Transverse colon (tissue), 4 donors: ENCODE results near the gene FBF1. TPM values are rescaled to one million over a fixed set of nuclear protein-coding genes. Genes with fewer than 3 reads are reported as not detected.
"Not testable (repeated sequence)": the region's sequence is repeated elsewhere in the genome, so short reads cannot be mapped to it uniquely, and the experiment has no call there.

Source experiments
- DNase-seq: peaks from one replicate; pipeline ENCODE4 v3.0.0-alpha.2; 2019
- H3K27ac ChIP-seq, 4 donors: fragments of 200-600 bp; sonication (generic); 2 replicates each; pipeline ENCODE4 v1.5.1; 2016 to 2018; ENCODE audit warnings: inconsistent platforms in 4 of 4
- H3K27me3 ChIP-seq: fragments of 200-600 bp; sonication (generic); 2 replicates; pipeline ENCODE4 v1.5.1; 2017; ENCODE audit warnings: inconsistent platforms
- H3K36me3 ChIP-seq, 4 donors: fragments of 200-600 bp; sonication (generic); 2 replicates each; pipeline ENCODE4 v1.5.1; 2017 to 2019; ENCODE audit warnings: inconsistent platforms in 4 of 4
- H3K4me1 ChIP-seq, 4 donors: fragments of 200-600 bp; sonication (generic); 2 replicates each; pipeline ENCODE4 v1.5.1; 2017 to 2020; ENCODE audit warnings: inconsistent platforms in 4 of 4
- H3K4me3 ChIP-seq, 4 donors: fragments of 200-600 bp; sonication (generic); 1 replicate in 1 of 4; 2 replicates in 3 of 4; pipeline versions ENCODE4 v1.5.1 to v1.6.1; 2017 to 2019; ENCODE audit warnings: inconsistent platforms in 4 of 4
- H3K9me3 ChIP-seq, 2 donors: fragments of 200-600 bp; sonication (generic); 2 replicates each; pipeline ENCODE4 v1.5.1; 2017 to 2019; ENCODE audit warnings: inconsistent platforms in 2 of 2
- EP300 ChIP-seq: sonication (generic); formaldehyde crosslinking; IDR thresholded peaks from one replicate; pipeline ENCODE4 v1.6.1; 2017; ENCODE audit warnings: antibody characterized with exemption, low read depth
- POLR2A ChIP-seq: fragments of 450-650 bp; IDR thresholded peaks from one replicate; pipeline ENCODE4 v1.6.1; 2016; ENCODE audit warnings: antibody characterized with exemption, mild to moderate bottlenecking, moderate library complexity
- POLR2AphosphoS5 ChIP-seq, 3 donors: sonication (generic); formaldehyde crosslinking; IDR thresholded peaks; one replicate each; pipeline ENCODE4 v1.6.1; 2016; ENCODE audit warnings: antibody characterized with exemption in 3 of 3
- WGBS, 2 donors: methylation state at CpG; one replicate each; pipeline ENCODE4 v1.1.5; 2018; ENCODE audit warnings: low coverage in 1 of 2; 5-methylcytosine and 5-hydroxymethylcytosine counted together
- in situ Hi-C, 4 donors: fragments of 200-750 bp; cut with MboI; loops; one replicate each; pipeline versions ENCODE4 v1.15.0 to v1.15.1; 2017; ENCODE audit warnings: low sequenced_read_pairs in 3 of 4, low pct_ligation_motif_present in 1 of 4, low pct_unique_long_range_greater_than_20kb in 1 of 4
- intact Hi-C: fragments of 100-400 bp; cut with DNase I; formaldehyde crosslinking; loops from one replicate; pipeline ENCODE4 v1.15.1; 2023; ENCODE audit warnings: low total_unique reads
- total RNA-seq, 4 donors: library from RNA; depleted of rRNA; stranded (reverse); fragments of >200 nt; gene quantifications; one replicate each; pipeline ENCODE4 v1.1.0, GENCODE V29; 2016
- TF ChIP-seq, protein P1 (sequence below), 5 experiments: fragments of 200-600 bp in 3 of 5; fragments of 450-650 bp in 2 of 5; sonication (generic) in 3 of 5; IDR thresholded peaks; 1 replicate in 2 of 5; 2 replicates in 3 of 5; pipeline ENCODE4 v1.5.1; 2016 to 2017; ENCODE audit warnings: antibody characterized with exemption in 5 of 5, inconsistent platforms in 3 of 5, mild to moderate bottlenecking in 2 of 5, moderate library complexity in 1 of 5

FBF1 gene
- total RNA-seq, 4 donors from 2014 or later, result 2.9 to 29.9 (median 7.9) TPM

DNA sequence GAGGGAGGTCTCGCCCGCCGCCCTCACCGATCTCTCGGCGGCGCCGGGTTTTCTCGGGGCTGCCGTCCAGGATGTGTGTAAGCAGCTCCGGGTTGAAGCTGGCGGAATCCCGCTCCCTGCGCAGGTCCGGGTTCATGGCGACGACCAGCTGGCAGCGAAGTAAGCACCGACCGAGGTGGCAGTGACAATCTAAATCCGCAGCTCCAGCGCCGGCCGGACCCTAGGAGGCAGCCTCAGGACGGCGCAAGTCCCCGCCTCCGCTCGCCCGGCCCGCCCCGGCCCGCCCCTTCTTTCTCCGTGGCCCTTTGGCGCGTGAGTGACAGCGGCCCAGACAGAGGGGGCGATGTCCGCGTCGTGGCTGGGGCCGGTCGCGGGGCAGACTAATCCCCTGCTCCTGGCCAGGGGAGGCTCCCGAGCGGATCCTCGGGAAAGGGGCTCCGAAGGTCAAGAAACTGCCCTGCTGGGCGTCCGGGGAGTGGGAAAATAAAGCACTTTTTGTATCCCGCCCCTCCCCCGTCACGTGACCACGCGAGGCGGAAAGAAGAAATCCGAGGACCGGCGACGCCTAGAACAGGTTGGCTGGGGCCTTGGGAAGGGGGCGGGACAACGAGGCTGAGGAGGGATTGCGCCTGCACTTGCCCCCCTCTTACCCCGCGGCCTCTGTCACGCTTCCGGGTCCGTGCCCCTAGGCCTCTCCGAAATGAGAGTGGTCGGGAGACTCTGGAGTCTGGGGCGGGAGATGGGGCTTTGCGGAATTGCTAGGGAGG lies 38.3 kb upstream of the FBF1 start, which contains the start of the genes ACOX1 and TEN1:
Gene ACOX1, minus strand, starts transcription at position 229 of the 767 bp plus-strand sequence. Its CDS starts 93 bp downstream, at position 136.
Gene TEN1, plus strand, starts transcription at position 303 of the 767 bp plus-strand sequence. CDS start 6,953 bp downstream, outside the sequence.
- intact Hi-C loops (no loop called here), in situ Hi-C loops (no loop called here)
- 0% methylated on average over 2 to 61 of the region's 72 CpGs for WGBS, 2 donors
- TF ChIP-seq POLR2A, result peak; percentile 94
- TF ChIP-seq EP300, result no peak
- TF ChIP-seq POLR2AphosphoS5 (IDR thresholded peaks at IDR 0.05), result peak; percentile 93 to 98 (median 97)
- TF ChIP-seq, protein P1, sequence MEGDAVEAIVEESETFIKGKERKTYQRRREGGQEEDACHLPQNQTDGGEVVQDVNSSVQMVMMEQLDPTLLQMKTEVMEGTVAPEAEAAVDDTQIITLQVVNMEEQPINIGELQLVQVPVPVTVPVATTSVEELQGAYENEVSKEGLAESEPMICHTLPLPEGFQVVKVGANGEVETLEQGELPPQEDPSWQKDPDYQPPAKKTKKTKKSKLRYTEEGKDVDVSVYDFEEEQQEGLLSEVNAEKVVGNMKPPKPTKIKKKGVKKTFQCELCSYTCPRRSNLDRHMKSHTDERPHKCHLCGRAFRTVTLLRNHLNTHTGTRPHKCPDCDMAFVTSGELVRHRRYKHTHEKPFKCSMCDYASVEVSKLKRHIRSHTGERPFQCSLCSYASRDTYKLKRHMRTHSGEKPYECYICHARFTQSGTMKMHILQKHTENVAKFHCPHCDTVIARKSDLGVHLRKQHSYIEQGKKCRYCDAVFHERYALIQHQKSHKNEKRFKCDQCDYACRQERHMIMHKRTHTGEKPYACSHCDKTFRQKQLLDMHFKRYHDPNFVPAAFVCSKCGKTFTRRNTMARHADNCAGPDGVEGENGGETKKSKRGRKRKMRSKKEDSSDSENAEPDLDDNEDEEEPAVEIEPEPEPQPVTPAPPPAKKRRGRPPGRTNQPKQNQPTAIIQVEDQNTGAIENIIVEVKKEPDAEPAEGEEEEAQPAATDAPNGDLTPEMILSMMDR (IDR thresholded peaks at IDR 0.05), result peak; percentile 23 to 77 (median 32)
- Histone ChIP-seq H3K4me1 (peaks cover 0 to 58% (median 44%) of the 10 kb centered on the region in 4 donors), H3K9me3 (no peaks in the 10 kb centered on the region), H3K4me3 (peak within 1 kb of the TSS; percentile 73 to 84 (median 78)), H3K27me3 (no peaks in the 10 kb centered on the region), H3K36me3 (no peaks in the 10 kb centered on the region), H3K27ac (peak within 1 kb of the TSS; percentile 97 to 98 (median 98))
- peak; percentile 98 for DNase-seq

DNA sequence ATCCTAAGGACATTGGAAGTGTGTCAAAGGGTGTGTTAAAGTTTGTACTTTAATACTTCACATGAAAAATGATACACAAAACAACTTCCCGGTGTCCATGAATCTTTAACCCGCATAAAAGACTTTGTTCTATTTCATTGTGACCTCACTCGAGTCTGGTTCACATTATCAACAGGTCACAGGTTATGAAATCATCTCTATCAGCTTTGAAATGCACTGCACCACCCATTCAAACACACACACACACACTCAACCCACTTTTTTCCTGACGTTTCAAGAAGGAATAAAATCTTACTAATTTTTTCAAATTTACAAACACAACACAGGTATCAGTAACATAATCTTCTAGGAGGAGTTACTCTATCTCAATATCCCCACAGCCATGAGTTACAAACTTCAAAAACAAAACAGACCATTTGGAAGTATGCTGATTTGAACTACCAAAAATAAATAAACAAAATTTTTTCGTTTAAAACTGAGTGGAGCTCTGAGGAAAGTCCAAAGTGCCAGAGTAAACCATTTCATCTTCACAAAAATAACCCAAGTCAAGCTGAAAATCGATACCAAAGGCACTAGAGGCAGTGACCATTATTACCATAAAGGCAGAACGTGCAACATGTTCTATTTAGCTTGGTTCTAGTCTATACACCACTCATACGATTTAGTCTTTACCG lies 35.5 kb upstream of the FBF1 start:
- H3K36me3 ChIP-seq, result peaks cover 0 to 6% (median 2%) of the 10 kb centered on the region in 4 donors
- 48 to 53% methylated on average over 9 of the region's 9 CpGs for WGBS, 2 donors
- in situ Hi-C loops, result no loop called here
- no peaks in the 10 kb centered on the region for H3K27me3 ChIP-seq
- peak overlapping the region in 1 of 4 donors; percentile 77 for H3K4me3 ChIP-seq
- peak overlapping the region; percentile 51 to 98 (median 82) for H3K27ac ChIP-seq
- H3K4me1 ChIP-seq, result peaks cover 0 to 51% (median 40%) of the 10 kb centered on the region in 4 donors
- no peak for TF ChIP-seq EP300
- TF ChIP-seq, protein P1 (IDR thresholded peaks at IDR 0.05), result no peak
- TF ChIP-seq POLR2AphosphoS5 (IDR thresholded peaks at IDR 0.05), result peak in 2 of 3 donors; percentile 48 to 85
- TF ChIP-seq POLR2A, result peak; percentile 61
- DNase-seq, result no peak
- no peaks in the 10 kb centered on the region for H3K9me3 ChIP-seq
- intact Hi-C loops, result no loop called here

DNA sequence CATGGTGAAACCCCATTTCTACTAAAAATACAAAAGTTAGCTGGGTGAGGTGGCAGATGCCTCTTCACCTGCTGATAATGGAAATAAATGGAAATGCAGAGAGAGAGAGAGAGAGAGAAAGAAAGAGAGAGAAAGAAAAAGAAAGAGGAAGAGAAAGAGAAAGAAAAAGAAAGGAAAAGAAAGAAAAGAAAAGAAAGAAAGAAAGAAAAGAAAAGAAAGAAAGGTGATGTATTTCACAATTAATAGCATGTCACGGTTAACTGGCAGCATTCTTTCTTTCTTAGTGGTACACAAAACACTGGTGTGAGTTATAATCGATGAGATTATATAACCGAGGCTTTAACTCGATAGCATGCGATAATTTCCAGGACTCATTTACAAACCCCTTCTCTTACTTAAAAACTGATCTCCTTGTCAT lies 34.9 kb upstream of the FBF1 start:
- intact Hi-C loops, result no loop called here
- Histone ChIP-seq H3K36me3 (peaks cover 0 to 6% (median 2%) of the 10 kb centered on the region in 4 donors), H3K4me1 (peaks cover 0 to 47% (median 39%) of the 10 kb centered on the region in 4 donors), H3K27me3 (no peaks in the 10 kb centered on the region), H3K9me3 (no peaks in the 10 kb centered on the region), H3K4me3 (peak overlapping the region in 1 of 4 donors; percentile 77), H3K27ac (peak overlapping the region; percentile 51 to 98 (median 82))
- WGBS, 2 donors, result 45 to 55% methylated on average over 5 of the region's 5 CpGs
- TF ChIP-seq POLR2A (no peak), POLR2AphosphoS5 (IDR thresholded peaks at IDR 0.05) (no peak), EP300 (no peak)
- TF ChIP-seq, protein P1 (IDR thresholded peaks at IDR 0.05), result no peak
- in situ Hi-C loops, result no loop called here
- DNase-seq, result no peak

DNA sequence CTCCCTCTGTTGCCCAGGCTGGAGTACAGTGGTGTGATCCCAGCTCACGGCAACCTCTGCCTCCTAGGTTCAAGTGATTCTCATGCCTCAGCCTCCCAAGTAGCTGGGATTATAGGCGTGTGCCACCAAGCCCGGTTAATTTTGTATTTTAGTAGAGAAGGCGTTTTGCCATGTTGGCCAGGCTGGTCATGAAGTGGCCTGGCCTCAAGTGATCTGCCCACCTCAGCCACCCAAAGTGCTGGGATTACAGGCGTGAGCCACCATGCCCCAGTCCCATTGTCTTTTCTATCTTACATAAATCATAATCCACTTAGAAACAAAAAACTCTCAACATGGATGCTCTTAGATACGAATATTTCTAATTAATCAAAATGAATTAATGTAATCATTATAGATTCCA lies 34.3 kb upstream of the FBF1 start:
- H3K27me3 ChIP-seq, in situ Hi-C loops, DNase-seq, H3K36me3 ChIP-seq, H3K4me3 ChIP-seq, intact Hi-C loops, H3K9me3 ChIP-seq: not testable (repeated sequence)
- WGBS, 2 donors, result 93 to 94% methylated on average over 2 to 6 of the region's 6 CpGs
- Histone ChIP-seq H3K27ac (peak overlapping the region; percentile 51 to 98 (median 82)), H3K4me1 (peaks cover 0 to 46% (median 34%) of the 10 kb centered on the region in 4 donors)
